HT-29 (cell line): ENCODE measurements around the gene SAFB2. TPM values are rescaled to one million over a fixed set of nuclear protein-coding genes. Genes with fewer than 3 reads are reported as not detected.
A peak's percentile ranks its signal among the peaks of the same experiment; 100 is the strongest.
"Not testable (repeated sequence)": the region's sequence is repeated elsewhere in the genome, so short reads cannot be mapped to it uniquely, and the experiment has no call there.

ENCODE experiments used
- DNase-seq: peaks from one replicate; pipeline ENCODE4 v3.0.0-alpha.2; 2015; ENCODE audit warnings: low spot score
- total RNA-seq: library from RNA; depleted of rRNA; stranded (reverse); fragments of >200 nt; shearing (Covaris generic); gene quantifications from 2 replicates; pipeline ENCODE4 v1.2.3, GENCODE V29; 2014

Gene SAFB2
- total RNA-seq, 1 experiment from 2014 or later: 37.8 TPM

GRCh38 chr19:5632657-5633056 is 10.1 kb upstream of the SAFB2 start:
- no peak for DNase-seq

GRCh38 chr19:5632241-5632612 is 9.7 kb upstream of the SAFB2 start:
- DNase-seq: no peak

GRCh38 chr19:5631567-5632240 is 9.1 kb upstream of the SAFB2 start:
- DNase-seq: no peak

- DNase-seq: no peak
These were observed 6.4 kb upstream of the SAFB2 start for GRCh38 chr19:5628919-5629481.

GRCh38 chr19:5628461-5628860 is 5.9 kb upstream of the SAFB2 start:
- no peak for DNase-seq

GRCh38 chr19:5627395-5627904 is 4.9 kb upstream of the SAFB2 start:
- no peak for DNase-seq

- DNase-seq: no peak
These were observed 3.1 kb upstream of the SAFB2 start for GRCh38 chr19:5625641-5626040.

GRCh38 chr19:5624741-5625278 is 2.2 kb upstream of the SAFB2 start:
- peak; percentile 1 for DNase-seq

GRCh38 chr19:5624018-5624663 is 1.6 kb upstream of the SAFB2 start:
- peak; percentile 18 for DNase-seq

GRCh38 chr19:5623397-5624017 is 931 bp upstream of the SAFB2 start:
- DNase-seq: no peak

GRCh38 chr19:5621945-5622464 is 571 bp downstream of the SAFB2 start:
- no peak for DNase-seq

GRCh38 chr19:5621311-5621944 is 1.1 kb downstream of the SAFB2 start:
- peak; percentile 12 for DNase-seq

- no peak for DNase-seq
These were observed 2.6 kb downstream of the SAFB2 start for GRCh38 chr19:5619946-5620345.

- DNase-seq: no peak
These were observed 4.0 kb downstream of the SAFB2 start for GRCh38 chr19:5618591-5618990.

GRCh38 chr19:5617080-5617479 is 5.5 kb downstream of the SAFB2 start:
- no peak for DNase-seq

GRCh38 chr19:5615756-5616327 is 6.7 kb downstream of the SAFB2 start:
- no peak for DNase-seq

GRCh38 chr19:5612891-5613865 is 9.4 kb downstream of the SAFB2 start:
- DNase-seq: no peak

- DNase-seq: no peak
These were observed 12.6 kb downstream of the SAFB2 start for GRCh38 chr19:5609881-5610448.

GRCh38 chr19:5608766-5609165 is 13.8 kb downstream of the SAFB2 start:
- not testable (repeated sequence) for DNase-seq

GRCh38 chr19:5608291-5608690 is 14.3 kb downstream of the SAFB2 start:
- DNase-seq: no peak
